HEK293T (cell line): ENCODE data around the gene NIBAN1.

Source experiments
- CTCF ChIA-PET: fragments of 350-600 bp; formaldehyde crosslinking; extraction: SDS; loops from one replicate; lab custom pipeline; 2021; ENCODE audit warnings: antibody characterized with exemption, inconsistent platforms; lab: Yijun Ruan, JAX
- POLR2A ChIA-PET: fragments of 350-600 bp; formaldehyde crosslinking; extraction: SDS; loops from one replicate; lab custom pipeline; 2020; ENCODE audit warnings: antibody characterized with exemption, inconsistent platforms; lab: Yijun Ruan, JAX
- DNase-seq: peaks from one replicate; pipeline ENCODE4 v3.0.0; 2012; ENCODE audit warnings: mixed read lengths; ENCODE audit errors: extremely low spot score
- ARNT ChIP-seq: fragments of 450-650 bp; IDR thresholded peaks from 2 replicates; pipeline ENCODE4 v1.6.1; 2017; ENCODE audit warnings: mild to moderate bottlenecking
- BHLHE40 ChIP-seq: fragments of 450-650 bp; IDR thresholded peaks from 2 replicates; pipeline ENCODE4 v1.6.1; 2016; ENCODE audit warnings: mild to moderate bottlenecking, moderate library complexity, borderline replicate concordance
- CTBP1 ChIP-seq: fragments of 450-650 bp; IDR thresholded peaks from 2 replicates; pipeline ENCODE4 v1.6.1; 2016; ENCODE audit warnings: borderline replicate concordance
- ELF4 ChIP-seq: fragments of 450-650 bp; IDR thresholded peaks from 2 replicates; pipeline ENCODE4 v1.6.1; 2017; ENCODE audit warnings: antibody characterized with exemption
- FOXA1 ChIP-seq: fragments of 450-650 bp; IDR thresholded peaks from 2 replicates; pipeline ENCODE4 v1.6.1; 2016; ENCODE audit warnings: mild to moderate bottlenecking
- FOXK2 ChIP-seq: fragments of 450-650 bp; IDR thresholded peaks from 2 replicates; pipeline ENCODE4 v1.6.1; 2016; ENCODE audit warnings: mild to moderate bottlenecking
- FOXM1 ChIP-seq: fragments of 450-650 bp; IDR thresholded peaks from 2 replicates; pipeline ENCODE4 v1.6.1; 2017; ENCODE audit warnings: mild to moderate bottlenecking, borderline replicate concordance
- HDGF ChIP-seq: fragments of 450-650 bp; IDR thresholded peaks from 2 replicates; pipeline ENCODE4 v1.6.1; 2017; ENCODE audit warnings: antibody characterized with exemption, borderline replicate concordance
- L3MBTL2 ChIP-seq: fragments of 450-650 bp; conservative IDR thresholded peaks from 2 replicates; pipeline ENCODE4 v1.6.1; 2016; ENCODE audit warnings: mild to moderate bottlenecking
- LEF1 ChIP-seq: fragments of 450-650 bp; IDR thresholded peaks from 2 replicates; pipeline ENCODE4 v1.6.1; 2017; ENCODE audit warnings: mild to moderate bottlenecking, borderline replicate concordance
- NFRKB ChIP-seq: fragments of 450-650 bp; IDR thresholded peaks from 2 replicates; pipeline ENCODE4 v1.6.1; 2016; ENCODE audit warnings: mild to moderate bottlenecking, moderate library complexity
- PKNOX1 ChIP-seq: fragments of 450-650 bp; IDR thresholded peaks from 2 replicates; pipeline ENCODE4 v1.6.1; 2016
- SP1 ChIP-seq: fragments of 450-650 bp; IDR thresholded peaks from 2 replicates; pipeline ENCODE4 v1.6.1; 2017
- SUZ12 ChIP-seq: fragments of 450-650 bp; IDR thresholded peaks from 2 replicates; pipeline ENCODE4 v1.6.1; 2016; ENCODE audit warnings: mild to moderate bottlenecking
- TARDBP ChIP-seq: fragments of 450-650 bp; IDR thresholded peaks from 2 replicates; pipeline ENCODE4 v1.6.1; 2016
- ZNF384 ChIP-seq: fragments of 450-650 bp; IDR thresholded peaks from 2 replicates; pipeline ENCODE4 v1.6.1; 2016

NIBAN1 gene

GRCh38 chr1:184975208-184975870, 1.0 kb upstream of the NIBAN1 start:
- no peak for TF ChIP-seq BHLHE40
- no peak for TF ChIP-seq ELF4
- no peak for TF ChIP-seq FOXK2
- TF ChIP-seq SP1, result no peak
- no peak for TF ChIP-seq L3MBTL2
- TF ChIP-seq FOXA1, result no peak
- no peak for TF ChIP-seq NFRKB
- ChIA-PET POLR2A (interaction anchor here (0.8 to 2.8 kb wide), 3 partner anchors 18 to 71 kb away, joined by 3 to 7 read pairs (median 4); partner anchors contain the start of gene RNF2), CTCF (interaction anchor here (1.4 kb wide), 1 partner anchor 195 kb away, joined by 6 read pairs; no protein-coding TSS in a partner anchor)
- DNase-seq, result no peak

GRCh38 chr1:184974837-184975115, 468 bp upstream of the NIBAN1 start:
- TF ChIP-seq FOXA1 (no peak), BHLHE40 (no peak), L3MBTL2 (no peak), SUZ12 (no peak), FOXM1 (no peak), ARNT (no peak), ZNF384 (no peak), TARDBP (no peak), ELF4 (no peak), CTBP1 (no peak), LEF1 (no peak), FOXK2 (no peak), PKNOX1 (no peak), HDGF (no peak), NFRKB (no peak), SP1 (no peak)
- no peak for DNase-seq
- CTCF ChIA-PET, result interaction anchor here (1.4 kb wide), 1 partner anchor 196 kb away, joined by 6 read pairs; no protein-coding TSS in a partner anchor
- POLR2A ChIA-PET, result interaction anchor here (0.8 to 2.8 kb wide), 3 partner anchors 17 to 71 kb away, joined by 3 to 7 read pairs (median 4); partner anchors contain the start of gene RNF2

- DNase-seq, result peak; percentile 56
- CTCF ChIA-PET, result interaction anchor here (0.5 to 1.4 kb wide), 3 partner anchors 11 to 197 kb away, joined by 3 to 6 read pairs (median 3); no protein-coding TSS in a partner anchor
- POLR2A ChIA-PET, result interaction anchor here (1.1 to 2.8 kb wide), 4 partner anchors 8 to 183 kb away, joined by 3 to 7 read pairs (median 3); partner anchors contain the start of genes SWT1 and TRMT1L
- TF ChIP-seq L3MBTL2 (peak; percentile 87), FOXM1 (no peak), SP1 (no peak), TARDBP (no peak), CTBP1 (no peak), NFRKB (no peak)
Observed at GRCh38 chr1:184973272-184974055, 844 bp downstream of the NIBAN1 start.

GRCh38 chr1:184972315-184973055, 1.8 kb downstream of the NIBAN1 start:
- DNase-seq, result no peak
- ChIA-PET POLR2A (interaction anchor here (1.1 to 2.8 kb wide), 3 partner anchors 9 to 184 kb away, joined by 3 to 7 read pairs (median 3); partner anchors contain the start of genes SWT1 and TRMT1L), CTCF (interaction anchor here (0.5 to 0.8 kb wide), 2 partner anchors 12 to 167 kb away, joined by 3 read pairs; no protein-coding TSS in a partner anchor)
- no peak for TF ChIP-seq LEF1
- TF ChIP-seq TARDBP, result no peak
- TF ChIP-seq FOXM1, result no peak
- TF ChIP-seq CTBP1, result no peak
- no peak for TF ChIP-seq ZNF384
- TF ChIP-seq ARNT, result no peak
- TF ChIP-seq ELF4, result no peak
- no peak for TF ChIP-seq HDGF

GRCh38 chr1:184971522-184972265, 2.6 kb downstream of the NIBAN1 start:
- CTCF ChIA-PET, result no interaction called here
- no peak for TF ChIP-seq SP1
- DNase-seq, result no peak
- POLR2A ChIA-PET, result interaction anchor here (1.5 kb wide), 1 partner anchor 10 kb away, joined by 3 read pairs; no protein-coding TSS in a partner anchor

- DNase-seq, result no peak
- ChIA-PET CTCF (interaction anchor here (0.6 kb wide), 1 partner anchor 9 kb away, joined by 3 read pairs; no protein-coding TSS in a partner anchor), POLR2A (no interaction called here)
- TF ChIP-seq CTBP1 (no peak), LEF1 (no peak), NFRKB (no peak), SP1 (no peak), FOXM1 (no peak), TARDBP (no peak), BHLHE40 (no peak), PKNOX1 (no peak), FOXK2 (no peak), L3MBTL2 (no peak), HDGF (no peak), ARNT (no peak), ELF4 (no peak), FOXA1 (no peak), SUZ12 (no peak), ZNF384 (no peak)
Observed at GRCh38 chr1:184970691-184971161, 3.6 kb downstream of the NIBAN1 start.
